Body of pancreas (tissue), 4 donors: Measurements from ENCODE around the gene HOXD4.

Experiments
- CTCF ChIP-seq, 7 experiments: fragments of 450-650 bp in 4 of 7; fragments of 200-600 bp in 3 of 7; sonication (generic) in 3 of 7; IDR thresholded peaks; one replicate each; pipeline ENCODE4 v1.5.1; 2016 to 2019; ENCODE audit warnings: antibody characterized with exemption in 7 of 7
- POLR2A ChIP-seq, 3 donors: fragments of 450-650 bp; IDR thresholded peaks; one replicate each; pipeline ENCODE4 v1.6.1; 2016; ENCODE audit warnings: antibody characterized with exemption in 3 of 3, mild to moderate bottlenecking in 2 of 3

- TF ChIP-seq CTCF (IDR thresholded peaks at IDR 0.05) (no peak), POLR2A (IDR thresholded peaks at IDR 0.05) (no peak)
Measured at GRCh38 chr2:176124947-176125771, 26.2 kb upstream of the HOXD4 start.
